ENCODE measurements around the gene SEMA3B.

GRCh38 chr3:50322115-50322385 lies 53.1 kb downstream of the SEMA3B start:
- TF ChIP-seq GATA3 (IDR thresholded peaks at IDR 0.05; ENCODE audit: low read depth, low read length) (no peak), GATA2 (IDR thresholded peaks at IDR 0.05; ENCODE audit: low read depth, low read length) (no peak)

Measured in SH-SY5Y (cell line).